ENCODE results near the gene MCM9.

- TF ChIP-seq, protein P1, sequence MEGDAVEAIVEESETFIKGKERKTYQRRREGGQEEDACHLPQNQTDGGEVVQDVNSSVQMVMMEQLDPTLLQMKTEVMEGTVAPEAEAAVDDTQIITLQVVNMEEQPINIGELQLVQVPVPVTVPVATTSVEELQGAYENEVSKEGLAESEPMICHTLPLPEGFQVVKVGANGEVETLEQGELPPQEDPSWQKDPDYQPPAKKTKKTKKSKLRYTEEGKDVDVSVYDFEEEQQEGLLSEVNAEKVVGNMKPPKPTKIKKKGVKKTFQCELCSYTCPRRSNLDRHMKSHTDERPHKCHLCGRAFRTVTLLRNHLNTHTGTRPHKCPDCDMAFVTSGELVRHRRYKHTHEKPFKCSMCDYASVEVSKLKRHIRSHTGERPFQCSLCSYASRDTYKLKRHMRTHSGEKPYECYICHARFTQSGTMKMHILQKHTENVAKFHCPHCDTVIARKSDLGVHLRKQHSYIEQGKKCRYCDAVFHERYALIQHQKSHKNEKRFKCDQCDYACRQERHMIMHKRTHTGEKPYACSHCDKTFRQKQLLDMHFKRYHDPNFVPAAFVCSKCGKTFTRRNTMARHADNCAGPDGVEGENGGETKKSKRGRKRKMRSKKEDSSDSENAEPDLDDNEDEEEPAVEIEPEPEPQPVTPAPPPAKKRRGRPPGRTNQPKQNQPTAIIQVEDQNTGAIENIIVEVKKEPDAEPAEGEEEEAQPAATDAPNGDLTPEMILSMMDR (IDR thresholded peaks at IDR 0.05; ENCODE audit: insufficient read depth, low read length), result no peak
- no peak for TF ChIP-seq POLR2AphosphoS5 (IDR thresholded peaks at IDR 0.05; ENCODE audit: low read depth)
Measured at GRCh38 chr6:118939683-118940082, 4.7 kb upstream of the MCM9 start.
